Smooth muscle cell (in vitro differentiated cells): ENCODE data around the gene ADRM1. TPM values are rescaled to one million over a fixed set of nuclear protein-coding genes. Genes with fewer than 3 reads are reported as not detected.

Experiments
- DNase-seq: peaks from one replicate; lab custom pipeline; 2025; ENCODE audit not compliant: unreplicated experiment; lab: John Stamatoyannopoulos, UW
- H2AFZ ChIP-seq: fragments of 200-600 bp; sonication (generic); 2 replicates; pipeline ENCODE4 v1.6.0; 2016; ENCODE audit warnings: antibody characterized with exemption, low read depth, mild to moderate bottlenecking
- H3F3A ChIP-seq: fragments of 200-600 bp; sonication (generic); 2 replicates; pipeline ENCODE4 v1.6.0; 2017; ENCODE audit warnings: antibody characterized with exemption, low read depth
- H3K27ac ChIP-seq: fragments of 200-600 bp; sonication (generic); 2 replicates; pipeline ENCODE4 v1.5.1; 2016; ENCODE audit warnings: low read depth, mild to moderate bottlenecking
- H3K27me3 ChIP-seq: fragments of 200-600 bp; sonication (generic); 2 replicates; pipeline ENCODE4 v1.6.1; 2016; ENCODE audit warnings: low read depth, mild to moderate bottlenecking
- H3K36me3 ChIP-seq: fragments of 200-600 bp; sonication (generic); 2 replicates; pipeline ENCODE4 v1.5.1; 2016; ENCODE audit warnings: low read depth
- H3K4me1 ChIP-seq: fragments of 200-600 bp; sonication (generic); 2 replicates; pipeline ENCODE4 v1.5.1; 2016; ENCODE audit warnings: low read depth
- H3K4me2 ChIP-seq: fragments of 200-600 bp; sonication (generic); 2 replicates; pipeline ENCODE4 v1.6.0; 2016; ENCODE audit warnings: mild to moderate bottlenecking
- H3K4me3 ChIP-seq: fragments of 200-600 bp; sonication (generic); 2 replicates; pipeline ENCODE4 v1.5.1; 2016; ENCODE audit warnings: mild to moderate bottlenecking
- H3K79me2 ChIP-seq: fragments of 200-600 bp; sonication (generic); 2 replicates; pipeline ENCODE4 v1.6.0; 2016; ENCODE audit warnings: low read depth, mild to moderate bottlenecking
- H3K9ac ChIP-seq: fragments of 200-600 bp; sonication (generic); 2 replicates; pipeline ENCODE4 v1.6.0; 2016; ENCODE audit warnings: low read depth
- H3K9me3 ChIP-seq: fragments of 200-600 bp; sonication (generic); replicated peaks from 2 replicates; pipeline ENCODE4 v1.5.1; 2016; ENCODE audit warnings: low read depth
- H4K20me1 ChIP-seq: fragments of 200-600 bp; sonication (generic); 2 replicates; pipeline ENCODE4 v1.6.0; 2016; ENCODE audit warnings: low read depth
- CTCF ChIP-seq: fragments of 200-600 bp; sonication (generic); IDR thresholded peaks from 2 replicates; pipeline ENCODE4 v1.5.1; 2017; ENCODE audit warnings: borderline replicate concordance, mild to moderate bottlenecking, antibody characterized with exemption; ENCODE audit not compliant: insufficient read depth, poor library complexity, severe bottlenecking
- WGBS: methylation state at CpG from one replicate; pipeline ENCODE4 v1.1.7; 2016; ENCODE audit warnings: low lambda C conversion rate; 5-methylcytosine and 5-hydroxymethylcytosine counted together
- polyA plus RNA-seq: library from polyadenylated mRNA; unstranded; fragments of >200 nt; fragmentation: Nextera tagmentation; extraction: Ambion mirVana; gene quantifications from 2 replicates; pipeline ENCODE4 v1.2.1, GENCODE V29; 2016
- total RNA-seq: library from RNA; depleted of rRNA; stranded (reverse); fragments of >200 nt; gene quantifications from 2 replicates; pipeline ENCODE4 v1.2.3, GENCODE V29; 2014

ADRM1 gene
- total and polyA plus RNA-seq, 2 experiments from 2014 or later = 101 to 121 TPM

DNA sequence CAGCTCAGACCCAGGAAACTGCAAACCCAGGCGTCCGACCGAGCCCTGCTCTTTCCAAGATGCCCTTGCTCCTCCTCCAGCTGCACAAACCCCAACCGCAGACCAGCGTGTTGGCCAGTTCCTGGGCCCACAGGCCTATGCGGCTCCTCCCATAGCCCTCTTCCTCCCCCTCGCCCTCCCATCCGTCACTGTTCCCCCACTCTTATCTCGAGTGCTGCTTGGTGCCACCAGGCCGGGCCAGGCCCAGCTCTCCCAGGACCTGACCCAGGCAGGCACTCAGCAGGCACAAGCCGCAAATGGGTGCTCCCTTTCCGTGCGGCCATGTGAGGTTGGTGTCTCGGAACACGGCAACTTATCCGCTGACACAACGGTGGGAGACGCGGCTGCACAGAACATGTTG lies 28.6 kb downstream of the ADRM1 start:
- H3K27me3 ChIP-seq = no peaks in the 10 kb centered on the region
- 98% methylated on average over 19 of the region's 19 CpGs for WGBS

DNA sequence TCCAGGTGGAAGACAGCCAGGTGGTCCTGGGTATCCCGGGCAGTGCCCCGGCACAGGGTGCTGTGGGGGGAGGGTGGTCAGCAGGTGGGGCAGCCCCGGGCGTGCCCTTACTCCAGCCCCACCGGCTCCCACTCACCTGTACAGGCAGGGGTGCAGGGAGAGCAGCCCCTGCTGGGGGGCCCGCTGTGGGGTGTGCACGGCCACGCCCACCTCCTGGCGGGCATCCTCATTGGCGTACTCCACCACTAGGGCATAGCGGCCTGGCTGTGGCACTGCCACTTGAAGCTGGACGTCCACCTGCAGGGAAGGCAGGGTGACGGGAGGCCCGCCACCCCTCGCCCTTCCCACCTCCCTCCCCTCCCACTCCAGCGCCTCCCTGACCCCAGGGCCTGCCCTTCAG lies 29.6 kb downstream of the ADRM1 start:
- DNase-seq = no peak
- no peak overlapping the region for H3K9ac ChIP-seq
- 89% methylated on average over 13 of the region's 16 CpGs for WGBS

More for the DNA sequence above, 28.6 kb downstream of the ADRM1 start:
- Histone ChIP-seq H4K20me1 (no peaks in the 10 kb centered on the region), H3K36me3 (no peaks in the 10 kb centered on the region), H3K9me3 (no peaks in the 10 kb centered on the region), H2AFZ (no peak overlapping the region), H3K27ac (no peak overlapping the region), H3K9ac (no peak overlapping the region), H3F3A (no peaks in the 10 kb centered on the region), H3K79me2 (no peaks in the 10 kb centered on the region), H3K4me1 (no peaks in the 10 kb centered on the region), H3K4me3 (no peak overlapping the region), H3K4me2 (no peak overlapping the region)
- no peak for TF ChIP-seq CTCF
- DNase-seq = no peak

DNA sequence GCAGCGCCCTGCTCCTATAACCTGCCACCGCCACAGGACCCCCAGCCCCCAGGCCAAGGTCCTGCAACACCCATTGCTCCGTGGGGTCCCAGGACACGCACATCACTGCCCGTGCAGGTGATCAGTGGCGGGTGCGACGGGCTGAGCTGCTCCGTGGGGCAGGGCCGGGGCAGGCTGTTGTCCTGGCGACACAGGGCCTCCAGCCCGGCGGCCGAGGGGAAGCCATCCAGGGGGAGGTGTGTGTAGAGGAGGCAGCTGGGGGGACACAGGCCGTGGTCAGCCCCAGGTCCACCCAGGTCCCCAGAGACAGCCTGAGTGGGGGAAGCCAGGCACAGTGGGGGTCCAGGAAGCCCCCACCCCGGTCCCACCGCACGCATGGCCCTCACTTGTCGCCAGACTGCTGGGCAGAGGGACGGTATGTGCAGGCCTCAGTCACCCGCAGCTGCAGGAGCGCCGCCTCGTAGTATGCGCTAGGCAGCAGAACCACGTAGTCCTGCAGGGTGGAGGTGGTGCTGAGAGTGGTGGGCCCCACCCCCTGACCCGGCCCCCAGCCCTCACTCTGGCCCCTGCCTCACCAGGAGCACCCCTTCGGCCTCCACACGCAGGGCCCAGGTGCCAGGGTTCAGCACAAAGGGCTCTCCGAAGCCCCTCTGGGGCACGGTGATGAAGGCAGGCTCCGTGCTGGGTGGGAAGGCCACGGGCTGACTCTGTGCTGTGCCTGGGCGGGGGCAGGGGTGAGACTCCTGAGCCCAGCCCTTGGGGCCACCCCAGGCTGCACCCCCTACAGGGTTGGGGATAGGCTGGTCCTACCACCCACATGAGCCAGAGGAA lies 30.4 kb downstream of the ADRM1 start:
- Histone ChIP-seq H3K4me3 (no peak overlapping the region), H3K4me2 (no peak overlapping the region), H3K9me3 (no peaks in the 10 kb centered on the region), H4K20me1 (no peaks in the 10 kb centered on the region), H3K4me1 (no peaks in the 10 kb centered on the region), H3K27ac (no peak overlapping the region), H3K36me3 (no peaks in the 10 kb centered on the region), H3K27me3 (no peaks in the 10 kb centered on the region), H3K79me2 (no peaks in the 10 kb centered on the region), H3K9ac (no peak overlapping the region), H3F3A (no peaks in the 10 kb centered on the region), H2AFZ (no peak overlapping the region)
- TF ChIP-seq CTCF = no peak
- DNase-seq = no peak
- WGBS = 97% methylated on average over 33 of the region's 34 CpGs

More for the DNA sequence above, 29.6 kb downstream of the ADRM1 start:
- no peak for TF ChIP-seq CTCF
- H3K36me3 ChIP-seq = no peaks in the 10 kb centered on the region
- H3K9me3 ChIP-seq = no peaks in the 10 kb centered on the region
- H3K4me2 ChIP-seq = no peak overlapping the region
- no peaks in the 10 kb centered on the region for H3F3A ChIP-seq
- no peaks in the 10 kb centered on the region for H3K4me1 ChIP-seq
- H3K27ac ChIP-seq = no peak overlapping the region
- no peaks in the 10 kb centered on the region for H3K27me3 ChIP-seq
- H2AFZ ChIP-seq = no peak overlapping the region
- no peaks in the 10 kb centered on the region for H4K20me1 ChIP-seq
- H3K79me2 ChIP-seq = no peaks in the 10 kb centered on the region
- no peak overlapping the region for H3K4me3 ChIP-seq
